ENCODE measurements around the gene B9D2.

DNA sequence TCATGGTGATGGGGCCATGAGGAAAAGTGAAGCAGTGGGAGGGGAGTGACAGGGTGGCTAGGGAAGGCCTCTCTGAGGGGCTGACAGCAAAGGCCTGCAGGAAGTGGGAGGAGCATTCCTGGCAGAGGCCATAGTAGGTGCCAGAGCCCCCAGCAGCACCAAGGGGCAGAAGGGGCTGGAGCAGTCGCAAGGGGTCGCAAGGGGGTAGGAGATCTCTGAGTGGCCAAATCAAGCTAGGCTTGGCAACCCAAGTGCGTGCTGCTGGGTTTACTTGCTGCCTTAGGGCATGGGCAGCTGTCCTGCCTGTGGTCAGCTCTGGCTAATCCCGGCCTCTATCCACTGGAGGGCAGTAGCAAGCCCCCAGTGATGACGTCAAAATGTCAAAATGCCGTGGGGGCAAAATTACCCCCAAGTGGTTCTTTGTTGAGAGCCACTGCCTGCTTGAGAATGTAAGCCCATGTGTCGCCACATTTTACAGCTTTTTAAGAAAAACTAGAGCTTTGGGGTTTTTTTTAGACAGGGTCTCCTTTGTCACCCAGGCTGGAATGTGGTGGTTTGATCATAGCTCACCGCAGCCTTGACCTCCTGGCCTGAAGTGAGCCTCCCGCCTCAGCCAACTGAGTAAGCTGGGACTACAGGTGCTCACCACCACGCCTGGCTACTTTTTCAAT lies 42.2 kb downstream of the B9D2 start:
- TF ChIP-seq POLR2AphosphoS5 (IDR thresholded peaks at IDR 0.05; ENCODE audit: low read depth) (no peak), EZH2 (IDR thresholded peaks at IDR 0.05; ENCODE audit: low read depth, unreplicated experiment) (no peak), JUNB (IDR thresholded peaks at IDR 0.05; ENCODE audit: unreplicated experiment) (no peak), EZH2phosphoT487 (IDR thresholded peaks at IDR 0.05; ENCODE audit: unreplicated experiment) (no peak), NANOG (IDR thresholded peaks at IDR 0.05; ENCODE audit: borderline replicate concordance) (no peak), CREB1 (CRISPR knock-in tag; IDR thresholded peaks at IDR 0.05; ENCODE audit: low read depth) (peak; percentile 92)
- TF ChIP-seq, protein P1, sequence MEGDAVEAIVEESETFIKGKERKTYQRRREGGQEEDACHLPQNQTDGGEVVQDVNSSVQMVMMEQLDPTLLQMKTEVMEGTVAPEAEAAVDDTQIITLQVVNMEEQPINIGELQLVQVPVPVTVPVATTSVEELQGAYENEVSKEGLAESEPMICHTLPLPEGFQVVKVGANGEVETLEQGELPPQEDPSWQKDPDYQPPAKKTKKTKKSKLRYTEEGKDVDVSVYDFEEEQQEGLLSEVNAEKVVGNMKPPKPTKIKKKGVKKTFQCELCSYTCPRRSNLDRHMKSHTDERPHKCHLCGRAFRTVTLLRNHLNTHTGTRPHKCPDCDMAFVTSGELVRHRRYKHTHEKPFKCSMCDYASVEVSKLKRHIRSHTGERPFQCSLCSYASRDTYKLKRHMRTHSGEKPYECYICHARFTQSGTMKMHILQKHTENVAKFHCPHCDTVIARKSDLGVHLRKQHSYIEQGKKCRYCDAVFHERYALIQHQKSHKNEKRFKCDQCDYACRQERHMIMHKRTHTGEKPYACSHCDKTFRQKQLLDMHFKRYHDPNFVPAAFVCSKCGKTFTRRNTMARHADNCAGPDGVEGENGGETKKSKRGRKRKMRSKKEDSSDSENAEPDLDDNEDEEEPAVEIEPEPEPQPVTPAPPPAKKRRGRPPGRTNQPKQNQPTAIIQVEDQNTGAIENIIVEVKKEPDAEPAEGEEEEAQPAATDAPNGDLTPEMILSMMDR (conservative IDR thresholded peaks at IDR 0.05; ENCODE audit: low read depth in 2 of 2): peak; percentile 66 to 69
- TF ChIP-seq, protein P2, sequence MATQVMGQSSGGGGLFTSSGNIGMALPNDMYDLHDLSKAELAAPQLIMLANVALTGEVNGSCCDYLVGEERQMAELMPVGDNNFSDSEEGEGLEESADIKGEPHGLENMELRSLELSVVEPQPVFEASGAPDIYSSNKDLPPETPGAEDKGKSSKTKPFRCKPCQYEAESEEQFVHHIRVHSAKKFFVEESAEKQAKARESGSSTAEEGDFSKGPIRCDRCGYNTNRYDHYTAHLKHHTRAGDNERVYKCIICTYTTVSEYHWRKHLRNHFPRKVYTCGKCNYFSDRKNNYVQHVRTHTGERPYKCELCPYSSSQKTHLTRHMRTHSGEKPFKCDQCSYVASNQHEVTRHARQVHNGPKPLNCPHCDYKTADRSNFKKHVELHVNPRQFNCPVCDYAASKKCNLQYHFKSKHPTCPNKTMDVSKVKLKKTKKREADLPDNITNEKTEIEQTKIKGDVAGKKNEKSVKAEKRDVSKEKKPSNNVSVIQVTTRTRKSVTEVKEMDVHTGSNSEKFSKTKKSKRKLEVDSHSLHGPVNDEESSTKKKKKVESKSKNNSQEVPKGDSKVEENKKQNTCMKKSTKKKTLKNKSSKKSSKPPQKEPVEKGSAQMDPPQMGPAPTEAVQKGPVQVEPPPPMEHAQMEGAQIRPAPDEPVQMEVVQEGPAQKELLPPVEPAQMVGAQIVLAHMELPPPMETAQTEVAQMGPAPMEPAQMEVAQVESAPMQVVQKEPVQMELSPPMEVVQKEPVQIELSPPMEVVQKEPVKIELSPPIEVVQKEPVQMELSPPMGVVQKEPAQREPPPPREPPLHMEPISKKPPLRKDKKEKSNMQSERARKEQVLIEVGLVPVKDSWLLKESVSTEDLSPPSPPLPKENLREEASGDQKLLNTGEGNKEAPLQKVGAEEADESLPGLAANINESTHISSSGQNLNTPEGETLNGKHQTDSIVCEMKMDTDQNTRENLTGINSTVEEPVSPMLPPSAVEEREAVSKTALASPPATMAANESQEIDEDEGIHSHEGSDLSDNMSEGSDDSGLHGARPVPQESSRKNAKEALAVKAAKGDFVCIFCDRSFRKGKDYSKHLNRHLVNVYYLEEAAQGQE (IDR thresholded peaks at IDR 0.05; ENCODE audit: unreplicated experiment): no peak
- TF ChIP-seq, protein P3, sequence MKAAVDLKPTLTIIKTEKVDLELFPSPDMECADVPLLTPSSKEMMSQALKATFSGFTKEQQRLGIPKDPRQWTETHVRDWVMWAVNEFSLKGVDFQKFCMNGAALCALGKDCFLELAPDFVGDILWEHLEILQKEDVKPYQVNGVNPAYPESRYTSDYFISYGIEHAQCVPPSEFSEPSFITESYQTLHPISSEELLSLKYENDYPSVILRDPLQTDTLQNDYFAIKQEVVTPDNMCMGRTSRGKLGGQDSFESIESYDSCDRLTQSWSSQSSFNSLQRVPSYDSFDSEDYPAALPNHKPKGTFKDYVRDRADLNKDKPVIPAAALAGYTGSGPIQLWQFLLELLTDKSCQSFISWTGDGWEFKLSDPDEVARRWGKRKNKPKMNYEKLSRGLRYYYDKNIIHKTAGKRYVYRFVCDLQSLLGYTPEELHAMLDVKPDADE (IDR thresholded peaks at IDR 0.05): no peak
